HG02981 (cell line): ENCODE results near the gene GRIK2.

Experiments used
- ATAC-seq: cut with Tn5 transposase; IDR thresholded peaks from one replicate; pipeline ENCODE4 v1.9.1; 2021; ENCODE audit warnings: mild to moderate bottlenecking, moderate library complexity; ENCODE audit not compliant: unreplicated experiment

GRIK2 gene

DNA sequence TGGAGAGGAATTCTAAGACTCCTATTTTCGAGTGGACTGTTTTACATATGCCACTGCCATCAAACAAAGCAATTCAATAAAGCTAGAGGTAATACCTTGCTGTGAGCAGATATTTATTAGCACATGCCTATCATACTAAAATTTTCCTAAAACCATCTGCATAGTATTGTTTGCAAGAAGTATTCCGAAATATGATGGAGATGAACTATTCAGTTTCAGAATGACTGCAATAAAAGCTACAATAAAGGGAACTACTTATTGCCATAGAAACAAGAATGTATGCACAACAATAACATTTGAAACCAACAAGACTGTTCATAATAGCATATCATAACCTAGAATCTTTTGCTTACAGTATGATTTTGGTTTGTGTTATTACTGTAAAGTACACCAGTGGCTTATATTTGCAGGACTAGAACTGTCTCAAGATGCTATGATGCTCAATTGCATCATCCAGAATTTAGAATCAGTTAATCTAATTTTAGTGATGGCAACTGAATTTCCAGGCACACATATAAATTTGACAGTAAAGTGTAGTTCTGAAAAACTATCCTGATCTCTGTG, 144.3 kb downstream of the GRIK2 start:
- peak; percentile 60 for ATAC-seq

DNA sequence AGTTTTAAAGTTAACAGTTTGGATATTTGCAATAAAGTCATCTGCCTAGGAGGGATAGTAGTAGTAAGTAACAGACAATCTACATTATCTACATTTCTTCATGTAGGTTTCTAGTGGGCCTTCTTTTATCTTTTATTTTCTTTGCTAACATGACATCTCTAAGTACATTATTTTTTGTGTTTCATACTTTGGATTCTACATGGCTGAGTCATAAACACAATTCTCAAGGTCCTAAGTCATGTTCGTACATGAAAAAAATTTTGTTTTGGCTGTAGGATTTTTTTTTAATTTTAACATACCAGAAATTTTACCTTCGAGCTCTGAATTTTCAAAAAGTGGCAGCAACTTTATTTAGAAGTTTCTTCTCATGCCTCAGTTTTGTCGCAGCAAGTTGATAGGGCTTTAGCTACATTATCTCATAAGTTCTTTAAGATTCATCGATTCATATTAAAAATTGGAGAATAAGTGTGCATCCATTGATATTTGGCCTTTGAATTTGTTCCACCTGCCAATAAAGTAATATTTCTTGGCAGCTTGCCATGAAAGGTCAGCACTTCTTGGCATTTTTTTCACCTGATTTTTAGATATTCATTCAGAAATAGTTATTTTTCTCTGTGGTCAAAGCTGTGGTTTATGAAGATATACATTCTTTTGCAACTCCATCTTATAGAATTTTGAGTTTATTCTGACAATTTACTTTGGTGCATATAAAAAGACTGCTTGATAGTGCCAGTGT, 146.2 kb downstream of the GRIK2 start:
- no peak for ATAC-seq

DNA sequence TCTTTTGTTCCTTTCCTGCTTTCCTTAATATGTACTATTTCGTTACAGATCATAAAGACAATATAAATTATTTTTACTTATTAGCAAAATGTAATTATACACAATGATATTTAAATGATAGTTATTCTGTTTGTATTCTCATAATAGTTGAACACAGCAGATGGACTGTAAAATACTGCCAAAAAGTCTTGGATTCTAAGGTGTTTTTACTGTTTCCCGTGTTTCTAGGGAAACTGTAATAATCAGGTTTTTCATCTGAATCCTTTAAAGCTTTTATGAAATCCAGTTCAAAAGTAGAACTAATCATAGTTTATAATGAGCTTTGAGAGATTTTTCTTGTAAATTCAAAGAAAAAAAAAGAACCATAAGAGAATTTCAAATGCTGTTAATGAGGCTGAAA, 148.4 kb downstream of the GRIK2 start:
- ATAC-seq, result no peak

DNA sequence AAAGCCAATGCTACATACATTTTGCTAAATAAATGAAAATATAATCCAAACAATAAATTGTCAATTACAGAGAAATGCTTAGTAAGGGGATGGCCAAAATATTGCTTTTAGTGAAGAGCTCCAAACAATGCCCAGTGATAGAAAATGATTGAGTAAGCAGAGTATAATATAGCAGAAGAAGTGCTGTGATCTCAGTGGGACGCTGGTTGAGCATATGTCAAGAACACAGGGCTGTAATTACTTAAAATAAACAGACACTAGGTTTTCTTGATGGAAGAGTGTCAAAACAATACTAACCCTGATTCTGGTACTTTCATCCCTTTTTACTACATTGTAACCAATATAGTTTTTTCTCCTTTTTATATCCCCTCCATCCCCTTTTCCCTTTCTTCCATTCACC, 150.3 kb downstream of the GRIK2 start:
- ATAC-seq, result no peak

DNA sequence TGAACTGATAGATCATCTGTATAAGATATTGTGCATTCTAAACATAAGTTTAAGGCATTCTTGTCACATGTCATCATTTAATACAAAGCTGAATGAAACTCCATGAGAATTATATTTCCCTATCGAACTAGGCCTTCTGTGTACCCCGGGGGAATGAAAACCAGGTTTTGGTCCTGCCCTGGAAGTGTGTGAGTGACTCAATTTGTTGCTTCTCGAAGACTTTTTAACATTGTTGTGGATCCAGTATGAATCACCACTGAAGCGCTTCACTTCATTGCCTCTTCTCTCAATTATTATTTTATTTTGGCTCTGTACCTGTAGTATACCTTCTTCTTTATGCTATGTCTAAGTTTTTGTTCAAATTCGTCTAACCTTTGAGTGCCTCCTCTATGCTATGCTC, 150.8 kb downstream of the GRIK2 start:
- no peak for ATAC-seq

DNA sequence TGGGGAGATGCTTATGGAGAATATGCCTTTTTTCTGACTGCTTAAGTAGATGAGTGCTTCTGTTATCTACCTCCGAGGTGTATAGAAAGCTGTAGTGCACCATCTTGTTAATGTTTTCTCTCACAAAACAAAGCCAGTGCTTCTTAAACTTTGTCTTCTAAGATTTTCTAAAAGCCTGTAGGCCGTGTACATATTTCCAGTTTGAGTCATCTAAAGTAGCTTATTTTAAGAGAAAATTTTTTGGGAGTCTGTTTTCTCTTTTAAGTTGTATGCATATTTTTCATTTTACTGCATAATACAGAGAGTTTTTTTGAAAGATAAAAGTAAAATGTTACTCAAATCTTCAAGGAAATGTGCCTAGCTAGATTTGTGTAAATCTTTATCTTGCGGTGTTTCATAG, 151.7 kb downstream of the GRIK2 start:
- ATAC-seq, result no peak

DNA sequence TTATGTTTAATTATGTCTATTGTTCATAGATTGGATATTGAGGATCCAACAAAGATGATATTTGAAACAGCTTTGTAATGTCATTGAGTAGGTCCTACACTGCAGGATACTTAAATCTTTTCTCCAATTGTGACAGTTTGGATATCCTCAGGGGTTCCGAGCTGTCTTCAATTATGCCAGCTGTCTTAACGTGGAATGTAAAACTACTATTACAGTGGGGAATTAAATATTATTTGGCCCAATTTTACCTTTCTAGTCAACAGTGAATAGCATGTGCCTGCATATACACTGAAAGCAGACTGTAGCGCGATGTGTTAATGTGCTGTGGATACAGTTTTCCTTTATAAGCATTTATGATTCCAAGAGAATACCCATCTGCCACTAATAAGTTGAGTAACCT, 156.9 kb downstream of the GRIK2 start:
- ATAC-seq, result no peak

DNA sequence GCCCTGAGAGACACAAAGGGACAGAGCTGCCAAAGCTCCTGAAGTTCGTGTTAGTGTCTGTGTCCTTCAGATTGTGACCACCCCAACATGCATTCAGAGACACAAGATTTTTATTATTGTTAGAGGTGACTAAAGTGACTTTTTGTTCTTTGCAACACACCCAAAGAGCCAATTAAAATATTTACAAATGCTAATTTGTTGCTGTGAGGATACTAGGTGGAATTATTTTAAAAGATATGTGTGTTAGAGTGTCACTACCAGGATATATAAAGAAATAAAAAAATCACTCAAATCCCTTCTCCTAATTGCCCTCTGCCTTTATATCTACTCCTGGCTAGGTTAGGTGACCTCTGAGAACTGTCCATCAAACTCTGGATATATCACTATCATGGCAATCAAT, 160.7 kb downstream of the GRIK2 start:
- no peak for ATAC-seq

DNA sequence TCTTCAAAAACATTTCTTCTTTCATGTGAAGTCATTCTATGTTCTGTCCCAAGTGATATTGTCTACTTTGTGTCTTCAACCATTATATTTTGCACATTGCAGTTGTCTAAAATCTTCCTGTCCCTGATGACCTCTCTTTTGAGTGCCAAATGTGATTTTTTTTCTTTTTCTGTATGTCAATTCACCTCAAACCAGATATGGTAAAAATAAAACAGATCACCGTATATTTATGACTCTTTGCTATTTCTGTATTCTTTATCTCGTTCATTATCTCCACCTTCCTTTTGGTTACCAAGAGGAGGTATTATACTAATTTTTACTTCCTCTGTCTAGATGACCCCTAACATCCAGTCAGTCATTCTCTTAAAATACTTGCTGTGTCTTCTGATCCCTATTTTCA, 165.2 kb downstream of the GRIK2 start:
- ATAC-seq, result no peak

DNA sequence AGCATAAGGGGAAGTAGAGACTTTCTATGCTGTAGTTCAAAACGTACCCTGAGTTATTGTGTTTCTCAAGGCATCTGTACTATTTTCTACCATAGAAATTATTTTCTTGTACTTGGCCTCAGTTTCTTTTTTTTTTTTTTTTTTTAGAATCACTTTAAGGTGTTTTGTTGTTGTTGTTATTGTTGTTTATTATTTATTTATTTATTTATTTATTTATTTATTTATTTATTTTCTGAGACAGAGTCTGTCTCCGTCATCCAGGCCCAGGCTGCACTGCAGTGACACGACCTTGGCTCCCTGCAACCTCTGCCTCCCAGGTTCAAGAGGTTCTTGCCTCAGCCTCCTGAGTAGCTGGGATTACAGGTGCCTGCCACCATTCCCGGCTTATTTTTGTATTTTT, 179.1 kb downstream of the GRIK2 start:
- ATAC-seq, result no peak

DNA sequence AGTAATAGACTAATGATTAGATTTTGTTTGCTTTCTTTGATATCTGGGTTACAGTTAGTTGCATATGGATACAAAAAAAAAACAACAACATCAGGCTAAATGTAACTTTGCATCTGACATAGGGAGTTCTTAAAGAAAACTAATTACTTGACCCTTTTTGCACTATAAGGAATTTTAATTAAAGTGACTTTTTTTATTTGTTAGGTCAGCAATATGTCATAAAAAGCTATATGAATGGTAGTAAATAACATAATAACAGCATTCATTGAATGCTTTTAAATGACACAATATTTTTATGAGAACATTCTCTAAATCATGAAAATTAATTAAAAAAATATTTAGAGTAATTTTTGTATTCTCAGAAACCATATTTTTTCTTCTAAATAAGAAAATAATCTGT, 183.6 kb downstream of the GRIK2 start:
- no peak for ATAC-seq

DNA sequence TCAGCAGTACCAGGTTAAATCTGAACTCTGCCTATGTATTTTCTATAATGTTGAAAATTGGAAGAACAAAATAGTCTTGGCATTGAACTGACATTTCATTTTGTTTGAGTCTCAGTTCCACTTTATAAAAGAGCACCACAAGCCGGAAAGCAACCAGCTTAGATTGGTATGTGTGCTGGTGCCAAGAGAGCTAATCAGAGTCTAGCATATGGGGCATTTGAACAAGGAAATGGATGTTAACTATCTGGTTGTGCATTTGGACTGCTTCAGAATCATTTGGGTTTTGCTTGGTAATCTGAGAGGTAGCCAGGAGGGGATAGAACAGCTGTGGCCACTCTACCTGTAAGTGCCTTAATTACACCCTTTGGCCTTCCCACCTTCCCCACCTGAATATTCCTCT, 184.8 kb downstream of the GRIK2 start:
- ATAC-seq, result no peak

DNA sequence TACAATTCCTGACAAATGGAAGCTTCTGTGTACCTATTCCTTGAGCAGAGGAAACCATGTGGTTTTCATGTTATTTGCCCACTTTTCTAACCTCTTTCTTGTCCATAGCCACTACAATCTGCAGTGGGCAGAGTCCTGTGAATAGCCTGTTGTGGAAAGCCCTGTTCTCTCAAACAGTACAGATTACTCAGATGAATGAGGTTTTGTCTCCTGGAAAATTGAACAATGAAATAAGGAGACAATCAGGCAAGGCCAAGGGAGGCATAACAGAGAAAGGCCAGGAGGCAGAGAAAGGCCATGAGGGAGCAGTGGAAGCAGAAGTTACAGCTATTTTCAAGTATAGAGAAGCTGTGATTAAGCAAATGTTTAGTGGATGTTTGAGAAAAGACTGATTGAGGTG, 189.3 kb downstream of the GRIK2 start:
- no peak for ATAC-seq

DNA sequence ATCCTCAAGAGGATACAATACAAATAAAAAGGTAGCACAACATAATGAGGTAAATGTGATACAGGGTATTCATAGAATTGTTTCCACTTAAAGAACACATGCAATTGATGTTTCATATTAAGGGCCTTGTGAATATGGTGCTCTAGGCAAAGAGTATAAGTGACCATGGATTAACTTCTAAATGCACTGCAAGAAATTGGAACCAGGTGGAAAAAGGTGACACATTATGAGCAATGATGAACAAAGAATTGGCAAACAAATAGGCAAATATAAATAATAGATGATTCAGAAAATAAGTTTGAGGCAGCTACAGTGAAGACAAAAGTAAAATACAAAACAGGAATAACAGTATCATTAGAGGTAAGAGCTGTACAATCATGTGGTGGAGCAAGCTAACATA, 192.0 kb downstream of the GRIK2 start:
- ATAC-seq, result no peak

DNA sequence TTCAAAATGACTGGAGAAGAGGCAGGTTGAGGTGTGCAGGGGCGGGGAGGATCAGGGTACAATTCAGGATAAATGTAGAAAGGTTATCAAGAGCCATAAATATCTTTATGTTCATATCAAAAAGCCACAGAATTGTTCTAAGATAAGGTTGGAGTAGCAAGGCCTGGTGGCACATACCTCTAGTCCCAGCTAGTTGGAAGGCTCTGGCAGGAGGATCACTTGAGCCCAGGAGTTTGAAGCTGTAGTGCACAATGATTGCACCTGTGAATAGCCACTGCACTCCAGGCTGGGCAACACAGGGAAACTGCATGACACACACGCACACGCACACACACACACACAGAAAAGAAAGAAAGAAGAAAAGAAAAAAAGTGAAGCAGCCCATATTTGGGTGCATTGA, 194.8 kb downstream of the GRIK2 start:
- ATAC-seq, result no peak

DNA sequence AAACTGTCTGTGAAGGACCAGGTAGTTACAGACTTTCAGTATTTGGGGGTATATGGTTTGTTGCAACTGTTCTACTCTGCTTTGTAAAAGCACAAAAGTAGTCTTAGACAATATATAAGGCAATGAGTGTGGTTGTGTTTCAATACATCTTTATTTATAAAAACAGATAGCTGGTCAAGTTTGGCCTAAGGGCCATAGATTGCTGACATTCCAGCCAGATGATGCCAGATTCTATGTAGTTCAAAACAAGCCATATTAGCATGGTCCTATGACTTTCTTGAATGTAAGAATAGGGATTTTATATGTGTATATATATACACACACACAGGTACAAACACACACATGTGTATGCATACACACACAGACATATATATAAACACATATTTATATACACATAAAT, 201.8 kb downstream of the GRIK2 start:
- ATAC-seq, result no peak

DNA sequence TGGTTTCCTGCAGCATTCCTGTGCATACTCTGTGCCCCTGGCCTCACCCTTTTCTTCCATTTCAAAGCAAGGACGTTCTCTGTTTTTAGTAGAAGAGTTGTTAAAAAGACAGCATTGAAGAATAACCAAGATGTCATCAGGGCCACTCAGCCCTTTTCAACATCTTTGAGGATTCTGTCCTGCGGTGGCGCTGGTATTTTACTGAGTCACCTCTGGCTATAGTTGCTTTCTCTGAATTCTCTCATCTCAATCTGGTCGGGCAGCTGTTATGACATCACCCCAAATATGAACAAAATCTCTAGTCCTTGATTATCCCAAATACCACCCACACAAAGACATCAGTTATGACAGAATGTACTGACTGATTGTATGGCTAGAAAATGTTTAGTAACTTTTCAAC, 204.2 kb downstream of the GRIK2 start:
- ATAC-seq, result no peak

DNA sequence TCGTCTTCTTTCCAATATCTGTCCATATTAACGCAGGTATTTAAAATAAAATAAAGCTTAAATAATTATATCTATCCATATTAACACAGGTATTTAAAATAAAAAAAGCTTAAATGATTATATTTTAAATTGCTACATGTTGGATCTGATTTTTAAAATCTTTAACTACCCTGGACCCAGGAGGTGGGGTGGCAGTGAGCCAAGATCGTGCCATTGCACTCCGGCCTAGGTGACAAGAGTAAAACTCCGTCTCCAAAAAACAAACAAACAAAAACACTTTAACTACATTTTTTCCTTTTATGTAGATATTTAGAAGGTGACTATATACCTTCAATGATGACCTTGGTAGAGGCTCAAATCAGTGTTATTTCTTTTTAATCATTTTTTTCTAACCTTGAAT, 211.9 kb downstream of the GRIK2 start:
- no peak for ATAC-seq

DNA sequence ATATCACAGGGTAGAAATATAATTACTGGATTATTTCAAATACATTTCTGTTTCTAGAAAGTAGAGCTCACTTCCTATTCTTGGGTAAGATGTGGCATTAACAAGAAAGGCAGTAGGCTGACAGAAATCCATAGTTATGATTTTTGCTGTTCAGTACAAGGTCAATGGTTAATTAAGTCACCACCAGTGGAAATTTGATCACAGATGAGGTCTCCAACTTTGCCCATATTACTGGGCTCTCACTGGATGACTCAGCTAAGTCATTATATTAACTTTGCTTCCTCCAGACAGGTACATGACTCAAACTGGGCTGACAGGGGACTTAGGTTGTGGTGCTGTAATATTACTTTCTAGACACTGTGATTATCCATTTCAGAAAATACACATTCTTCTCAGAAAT, 212.4 kb downstream of the GRIK2 start:
- ATAC-seq, result peak; percentile 88

DNA sequence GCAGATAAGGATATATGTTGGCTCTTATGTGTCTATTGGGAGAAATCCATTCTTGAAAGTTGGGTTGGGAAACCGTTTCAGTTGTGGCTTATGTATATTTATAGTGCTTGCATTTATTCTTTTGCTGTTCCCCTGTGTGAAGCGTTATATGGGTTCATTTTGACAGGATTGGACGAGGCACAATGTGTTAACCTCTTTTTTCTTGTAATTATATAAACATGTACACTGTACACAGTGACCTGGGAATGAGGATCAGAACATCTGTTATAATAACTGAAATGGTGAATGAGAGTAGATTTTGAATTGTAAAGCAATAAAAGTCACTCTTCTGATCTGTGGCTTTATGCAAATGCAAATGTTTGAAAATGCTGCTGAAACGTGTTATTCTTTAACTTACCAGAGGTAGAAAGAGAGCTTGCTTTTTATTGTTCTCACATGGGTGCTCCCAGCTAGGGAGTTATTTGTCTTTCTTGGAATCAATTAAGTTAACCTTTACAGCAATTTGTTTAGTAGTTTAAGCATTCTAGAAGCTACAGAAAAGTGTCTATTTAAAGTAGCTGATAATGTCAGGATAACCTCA, 213.7 kb downstream of the GRIK2 start:
- no peak for ATAC-seq

DNA sequence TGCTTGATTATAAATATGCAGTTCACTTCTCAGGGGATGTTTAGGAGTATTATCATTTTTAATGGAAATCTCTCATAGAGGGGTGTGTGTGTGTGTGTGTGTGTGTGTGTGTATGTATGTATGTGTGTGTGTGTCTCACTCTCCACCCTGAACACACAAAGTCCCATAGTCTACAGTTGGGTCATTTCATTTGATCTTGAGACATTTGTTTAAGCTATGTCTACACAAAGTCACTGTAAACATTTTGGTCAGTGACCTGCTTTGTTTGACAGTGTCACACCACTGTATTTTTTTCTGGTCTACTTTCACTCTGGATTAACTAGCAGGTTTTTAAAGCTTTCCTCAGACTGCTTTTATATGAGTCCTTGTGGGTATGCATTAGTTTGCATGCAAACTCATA, 215.2 kb downstream of the GRIK2 start:
- no peak for ATAC-seq

DNA sequence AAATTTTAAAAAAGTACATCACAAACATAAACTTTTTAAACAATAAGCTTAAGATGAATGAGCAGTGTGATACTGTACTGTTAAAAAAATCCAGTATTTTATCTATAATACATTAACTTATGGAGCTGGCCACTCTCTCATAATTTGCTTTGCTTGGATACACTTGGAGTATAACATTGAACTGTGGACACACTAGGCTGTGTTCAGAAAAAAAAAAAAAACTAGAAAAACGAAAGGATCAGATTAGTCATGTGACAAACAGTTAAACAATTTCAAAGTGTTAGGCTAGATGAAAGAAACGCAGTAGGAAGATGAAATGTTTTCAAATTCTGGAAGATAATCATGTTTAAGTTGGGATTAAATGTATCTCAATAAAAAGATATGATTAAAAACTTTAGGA, 220.0 kb downstream of the GRIK2 start:
- ATAC-seq, result no peak

DNA sequence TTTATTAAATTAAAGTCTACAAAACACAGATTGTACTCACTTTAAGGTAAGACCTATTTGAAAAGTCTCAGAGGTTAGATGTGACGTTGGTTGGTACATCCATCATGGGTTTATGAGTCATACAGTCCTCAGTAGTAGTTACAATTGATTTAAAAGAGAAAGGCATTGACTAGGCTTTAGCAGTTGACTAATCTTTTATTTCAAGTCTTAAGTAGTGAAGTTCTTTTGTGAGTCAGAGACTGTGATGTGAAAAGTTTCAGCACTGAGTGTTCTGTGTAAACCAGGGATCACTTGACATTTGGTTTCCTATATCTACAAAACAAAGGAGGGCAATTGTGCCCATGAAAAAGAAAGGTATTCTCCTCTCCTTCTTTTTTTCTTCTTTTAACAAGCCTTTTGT, 221.3 kb downstream of the GRIK2 start:
- ATAC-seq, result peak; percentile 54
